A549 treated with dexamethasone at 1 μM for 4 hours (cell line): Measurements from ENCODE around the gene MYO1B. TPM values are rescaled to one million over a fixed set of nuclear protein-coding genes. Genes with fewer than 3 reads are reported as not detected.

ENCODE experiments used
- total RNA-seq: library from RNA; stranded (reverse); fragments of 200-300 nt; extraction: Qiagen RNA extraction; gene quantifications from 5 replicates; pipeline ENCODE4 v1.2.3, GENCODE V29; 2022

MYO1B gene
- 52.3 to 60.1 TPM (median 55.9 TPM) in 5 replicates for total RNA-seq

GRCh38 chr2:191245046-191245868, at the start of gene MYO1B:
MYO1B (plus strand) TSS chr2:191245404; CDS start chr2:191276896, 31,492 bp downstream.

Other genes with a start within 250 kb of the MYO1B start
- gene STAT1, start 231.2 kb upstream of the MYO1B start, total RNA-seq = 46.6 to 67.1 TPM (median 62.0 TPM) in 5 replicates
- gene STAT4, start 94.4 kb upstream of the MYO1B start, total RNA-seq = 3.9 to 5.7 TPM (median 4.8 TPM) in 5 replicates